Measurements from ENCODE around the gene S100A1. TPM values are rescaled to one million over a fixed set of nuclear protein-coding genes. Genes with fewer than 3 reads are reported as not detected.
"Not testable (repeated sequence)": the region's sequence is repeated elsewhere in the genome, so short reads cannot be mapped to it uniquely, and the experiment has no call there.

The S100A1 gene
- total and polyA plus RNA-seq, 10 of the 15 experiments (the other 5 are each of a cell fraction or from before 2014, with no cell fraction given), result 0.13 to 0.29 TPM; not detected in 8

- in situ Hi-C loops (cut with MboI), result no loop called here
- ATAC-seq (no peak), FAIRE-seq (no peak), DNase-seq (ENCODE audit: low read depth, low spot score) (no peak)
- Histone ChIP-seq H3K4me2 (ENCODE audit: control insufficient read depth, insufficient read depth) (no peak overlapping the region), H4K20me1 (ENCODE audit: control insufficient read depth, insufficient read depth) (no peaks in the 10 kb centered on the region), H3K9ac (ENCODE audit: control insufficient read depth, insufficient read depth, low read length) (no peak overlapping the region), H3K36me3 (ENCODE audit: control insufficient read depth in 2 of 2, insufficient read depth in 2 of 2, low read length in 1 of 2) (no peaks in the 10 kb centered on the region), H3K9me3 (replicated peaks; ENCODE audit: control insufficient read depth, insufficient read depth, low read length) (no peaks in the 10 kb centered on the region), H3K79me2 (ENCODE audit: control insufficient read depth, insufficient read depth, low read length) (no peaks in the 10 kb centered on the region), H3K27me3 (replicated peaks in 1 of 2; ENCODE audit: control insufficient read depth in 2 of 2, insufficient read depth in 2 of 2, low read length in 1 of 2) (no peaks in the 10 kb centered on the region), H2AFZ (ENCODE audit: control insufficient read depth, low read depth, low read length) (no peak overlapping the region), H3K4me3 (no peak overlapping the region), H3K4me1 (ENCODE audit: control insufficient read depth, insufficient read depth, low read length) (no peaks in the 10 kb centered on the region), H3K27ac (ENCODE audit: control insufficient read depth, insufficient read depth) (no peak overlapping the region)
- SMC1A ChIA-PET (ENCODE audit: uncharacterized antibody, unreplicated experiment), result interaction anchor here (1.3 kb wide), 1 partner anchor 47 kb away, joined by 3 read pairs; no protein-coding TSS in a partner anchor
- WGBS (ENCODE audit: insufficient coverage, insufficient replicate concordance, low lambda C conversion rate, missing lambda C conversion rate), result 47% methylated on average over 3 of the region's 3 CpGs
- BruUV-seq (replicated peaks), result no TSS peak
- RAD21 ChIA-PET (ENCODE audit: unreplicated experiment), result no interaction called here
- intact Hi-C loops (cut with micrococcal nuclease; ENCODE audit: unreplicated experiment), result no loop called here
- CTCF ChIA-PET, result interaction anchor here (0.7 to 1.8 kb wide), 4 partner anchors 11 to 61 kb away, joined by 3 to 5 read pairs (median 3); no protein-coding TSS in a partner anchor
- TF ChIP-seq CEBPB (IDR thresholded peaks at IDR 0.05; ENCODE audit: borderline replicate concordance in 1 of 2, low read depth in 2 of 2, low read length in 2 of 2) (no peak), HCFC1 (IDR thresholded peaks at IDR 0.05; ENCODE audit: low read length) (no peak), NR2C1 (IDR thresholded peaks at IDR 0.05) (no peak), HDAC6 (IDR thresholded peaks at IDR 0.05; ENCODE audit: unreplicated experiment) (no peak), ZNF274 (IDR thresholded peaks at IDR 0.05; ENCODE audit: insufficient read depth, insufficient read length) (no peak), NBN (IDR thresholded peaks at IDR 0.05) (no peak), BCL11A (IDR thresholded peaks at IDR 0.05; ENCODE audit: low read depth, low read length) (no peak)
- TF ChIP-seq, protein P1, sequence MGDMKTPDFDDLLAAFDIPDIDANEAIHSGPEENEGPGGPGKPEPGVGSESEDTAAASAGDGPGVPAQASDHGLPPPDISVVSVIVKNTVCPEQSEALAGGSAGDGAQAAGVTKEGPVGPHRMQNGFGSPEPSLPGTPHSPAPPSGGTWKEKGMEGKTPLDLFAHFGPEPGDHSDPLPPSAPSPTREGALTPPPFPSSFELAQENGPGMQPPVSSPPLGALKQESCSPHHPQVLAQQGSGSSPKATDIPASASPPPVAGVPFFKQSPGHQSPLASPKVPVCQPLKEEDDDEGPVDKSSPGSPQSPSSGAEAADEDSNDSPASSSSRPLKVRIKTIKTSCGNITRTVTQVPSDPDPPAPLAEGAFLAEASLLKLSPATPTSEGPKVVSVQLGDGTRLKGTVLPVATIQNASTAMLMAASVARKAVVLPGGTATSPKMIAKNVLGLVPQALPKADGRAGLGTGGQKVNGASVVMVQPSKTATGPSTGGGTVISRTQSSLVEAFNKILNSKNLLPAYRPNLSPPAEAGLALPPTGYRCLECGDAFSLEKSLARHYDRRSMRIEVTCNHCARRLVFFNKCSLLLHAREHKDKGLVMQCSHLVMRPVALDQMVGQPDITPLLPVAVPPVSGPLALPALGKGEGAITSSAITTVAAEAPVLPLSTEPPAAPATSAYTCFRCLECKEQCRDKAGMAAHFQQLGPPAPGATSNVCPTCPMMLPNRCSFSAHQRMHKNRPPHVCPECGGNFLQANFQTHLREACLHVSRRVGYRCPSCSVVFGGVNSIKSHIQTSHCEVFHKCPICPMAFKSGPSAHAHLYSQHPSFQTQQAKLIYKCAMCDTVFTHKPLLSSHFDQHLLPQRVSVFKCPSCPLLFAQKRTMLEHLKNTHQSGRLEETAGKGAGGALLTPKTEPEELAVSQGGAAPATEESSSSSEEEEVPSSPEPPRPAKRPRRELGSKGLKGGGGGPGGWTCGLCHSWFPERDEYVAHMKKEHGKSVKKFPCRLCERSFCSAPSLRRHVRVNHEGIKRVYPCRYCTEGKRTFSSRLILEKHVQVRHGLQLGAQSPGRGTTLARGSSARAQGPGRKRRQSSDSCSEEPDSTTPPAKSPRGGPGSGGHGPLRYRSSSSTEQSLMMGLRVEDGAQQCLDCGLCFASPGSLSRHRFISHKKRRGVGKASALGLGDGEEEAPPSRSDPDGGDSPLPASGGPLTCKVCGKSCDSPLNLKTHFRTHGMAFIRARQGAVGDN (IDR thresholded peaks at IDR 0.05), result no peak
- POLR2A ChIA-PET, result no interaction called here
Observed at GRCh38 chr1:153578936-153579335, 49.3 kb upstream of the S100A1 start.

DNA sequence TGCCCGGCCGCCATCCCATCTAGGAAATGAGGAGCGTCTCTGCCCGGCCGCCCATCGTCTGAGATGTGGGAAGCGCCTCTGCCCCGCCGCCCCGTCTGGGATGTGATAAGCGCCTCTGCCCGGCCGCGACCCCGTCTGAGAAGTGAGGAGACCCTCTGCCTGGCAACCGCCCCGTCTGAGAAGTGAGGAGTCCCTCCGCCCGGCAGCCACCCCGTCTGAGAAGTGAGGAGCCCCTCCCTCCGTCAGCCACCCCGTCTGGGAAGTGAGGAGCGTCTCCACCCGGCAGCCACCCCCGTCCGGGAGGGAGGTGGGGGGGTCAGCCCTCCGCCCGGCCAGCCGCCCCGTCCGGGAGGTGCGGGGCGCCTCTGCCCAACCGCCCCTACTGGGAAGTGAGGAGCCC is 45.4 kb upstream of the S100A1 start:
- H3K27me3 ChIP-seq (replicated peaks in 1 of 2; ENCODE audit: control insufficient read depth in 2 of 2, insufficient read depth in 2 of 2, low read length in 1 of 2); H3K9me3 ChIP-seq (replicated peaks; ENCODE audit: control insufficient read depth, insufficient read depth, low read length); H3K36me3 ChIP-seq (ENCODE audit: control insufficient read depth in 2 of 2, insufficient read depth in 2 of 2, low read length in 1 of 2); in situ Hi-C loops (cut with MboI); H3K79me2 ChIP-seq (ENCODE audit: control insufficient read depth, insufficient read depth, low read length); POLR2A ChIA-PET; H4K20me1 ChIP-seq (ENCODE audit: control insufficient read depth, insufficient read depth); H2AFZ ChIP-seq (ENCODE audit: control insufficient read depth, low read depth, low read length); DNase-seq (ENCODE audit: low read depth, low spot score); H3K27ac ChIP-seq (ENCODE audit: control insufficient read depth, insufficient read depth); ATAC-seq; intact Hi-C loops (cut with micrococcal nuclease; ENCODE audit: unreplicated experiment); H3K4me2 ChIP-seq (ENCODE audit: control insufficient read depth, insufficient read depth); H3K4me3 ChIP-seq; H3K9ac ChIP-seq (ENCODE audit: control insufficient read depth, insufficient read depth, low read length); FAIRE-seq; SMC1A ChIA-PET (ENCODE audit: uncharacterized antibody, unreplicated experiment); RAD21 ChIA-PET (ENCODE audit: unreplicated experiment); BruUV-seq (replicated peaks); H3K4me1 ChIP-seq (ENCODE audit: control insufficient read depth, insufficient read depth, low read length): not testable (repeated sequence)
- WGBS (ENCODE audit: insufficient coverage, insufficient replicate concordance, low lambda C conversion rate, missing lambda C conversion rate), result 74% methylated on average over 13 of the region's 34 CpGs
- CTCF ChIA-PET, result interaction anchor here (2.0 kb wide), 1 partner anchor 72 kb away, joined by 7 read pairs; no protein-coding TSS in a partner anchor

DNA sequence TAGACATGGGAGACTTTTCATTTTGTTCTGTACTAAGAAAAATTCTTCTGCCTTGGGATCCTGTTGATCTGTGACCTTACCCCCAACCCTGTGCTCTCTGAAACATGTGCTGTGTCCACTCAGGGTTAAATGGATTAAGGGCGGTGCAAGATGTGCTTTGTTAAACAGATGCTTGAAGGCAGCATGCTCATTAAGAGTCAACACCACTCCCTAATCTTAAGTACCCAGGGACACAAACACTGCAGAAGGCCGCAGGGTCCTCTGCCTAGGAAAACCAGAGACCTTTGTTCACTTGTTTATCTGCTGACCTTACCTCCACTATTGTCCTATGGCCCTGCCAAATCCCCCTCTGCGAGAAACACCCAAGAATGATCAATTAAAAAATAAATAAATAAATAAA is 44.7 kb upstream of the S100A1 start:
- H3K4me2 ChIP-seq (ENCODE audit: control insufficient read depth, insufficient read depth); DNase-seq (ENCODE audit: low read depth, low spot score); intact Hi-C loops (cut with micrococcal nuclease; ENCODE audit: unreplicated experiment); FAIRE-seq; H3K79me2 ChIP-seq (ENCODE audit: control insufficient read depth, insufficient read depth, low read length); H3K36me3 ChIP-seq (ENCODE audit: control insufficient read depth in 2 of 2, insufficient read depth in 2 of 2, low read length in 1 of 2); H3K9ac ChIP-seq (ENCODE audit: control insufficient read depth, insufficient read depth, low read length); H3K4me1 ChIP-seq (ENCODE audit: control insufficient read depth, insufficient read depth, low read length); BruUV-seq (replicated peaks); in situ Hi-C loops (cut with MboI); RAD21 ChIA-PET (ENCODE audit: unreplicated experiment); H3K4me3 ChIP-seq; H3K27me3 ChIP-seq (replicated peaks in 1 of 2; ENCODE audit: control insufficient read depth in 2 of 2, insufficient read depth in 2 of 2, low read length in 1 of 2); H4K20me1 ChIP-seq (ENCODE audit: control insufficient read depth, insufficient read depth); H3K9me3 ChIP-seq (replicated peaks; ENCODE audit: control insufficient read depth, insufficient read depth, low read length); H3K27ac ChIP-seq (ENCODE audit: control insufficient read depth, insufficient read depth); SMC1A ChIA-PET (ENCODE audit: uncharacterized antibody, unreplicated experiment); POLR2A ChIA-PET; H2AFZ ChIP-seq (ENCODE audit: control insufficient read depth, low read depth, low read length); ATAC-seq: not testable (repeated sequence)
- 50% methylated on average over 2 of the region's 3 CpGs for WGBS (ENCODE audit: insufficient coverage, insufficient replicate concordance, low lambda C conversion rate, missing lambda C conversion rate)
- CTCF ChIA-PET, result interaction anchor here (1.0 kb wide), 1 partner anchor 44 kb away, joined by 3 read pairs; the partner anchor contains the start of gene S100A13
